NCI-H1694 (cell line): Measurements from ENCODE around the gene TUFT1.
A peak's percentile ranks its signal among the peaks of the same experiment; 100 is the strongest.

Experiments
- DNase-seq: peaks from one replicate; lab custom pipeline; 2025; lab: John Stamatoyannopoulos, UW

The TUFT1 gene, protein sequence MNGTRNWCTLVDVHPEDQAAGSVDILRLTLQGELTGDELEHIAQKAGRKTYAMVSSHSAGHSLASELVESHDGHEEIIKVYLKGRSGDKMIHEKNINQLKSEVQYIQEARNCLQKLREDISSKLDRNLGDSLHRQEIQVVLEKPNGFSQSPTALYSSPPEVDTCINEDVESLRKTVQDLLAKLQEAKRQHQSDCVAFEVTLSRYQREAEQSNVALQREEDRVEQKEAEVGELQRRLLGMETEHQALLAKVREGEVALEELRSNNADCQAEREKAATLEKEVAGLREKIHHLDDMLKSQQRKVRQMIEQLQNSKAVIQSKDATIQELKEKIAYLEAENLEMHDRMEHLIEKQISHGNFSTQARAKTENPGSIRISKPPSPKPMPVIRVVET

GRCh38 chr1:151540021-151540981 is at the start of gene TUFT1:
Gene TUFT1 (plus strand): TSS chr1:151540309. CDS start chr1:151540367, 58 bp downstream.
- DNase-seq: peak; percentile 93

- no peak for DNase-seq
Measured at GRCh38 chr1:151491641-151492040, 48.5 kb upstream of the TUFT1 start.

- DNase-seq: no peak
Measured at GRCh38 chr1:151492120-151492519, 48.0 kb upstream of the TUFT1 start.

DNA sequence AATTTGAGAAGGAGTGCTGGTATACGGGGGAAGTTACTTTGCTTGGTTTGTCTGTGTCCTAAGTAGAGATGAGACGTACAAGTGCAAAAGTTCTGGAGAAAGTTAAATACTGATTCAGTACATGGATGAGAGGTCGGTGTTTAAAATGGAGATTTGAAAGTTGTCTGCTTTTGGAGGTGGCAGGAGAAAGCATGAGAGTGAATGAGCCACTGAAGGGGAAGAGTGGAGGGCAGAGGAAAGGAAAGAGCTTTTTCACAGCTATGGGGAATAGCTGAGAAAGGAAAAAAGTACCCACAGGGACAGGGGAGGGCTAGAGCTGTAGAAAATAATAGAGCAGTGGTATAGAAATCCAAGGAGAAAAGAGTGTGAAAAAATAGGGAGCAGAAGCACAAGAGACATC is 47.1 kb upstream of the TUFT1 start:
- no peak for DNase-seq

GRCh38 chr1:151494741-151495281 is 45.3 kb upstream of the TUFT1 start:
- DNase-seq: peak; percentile 88

- DNase-seq: no peak
Measured at GRCh38 chr1:151495316-151495715, 44.8 kb upstream of the TUFT1 start.

DNA sequence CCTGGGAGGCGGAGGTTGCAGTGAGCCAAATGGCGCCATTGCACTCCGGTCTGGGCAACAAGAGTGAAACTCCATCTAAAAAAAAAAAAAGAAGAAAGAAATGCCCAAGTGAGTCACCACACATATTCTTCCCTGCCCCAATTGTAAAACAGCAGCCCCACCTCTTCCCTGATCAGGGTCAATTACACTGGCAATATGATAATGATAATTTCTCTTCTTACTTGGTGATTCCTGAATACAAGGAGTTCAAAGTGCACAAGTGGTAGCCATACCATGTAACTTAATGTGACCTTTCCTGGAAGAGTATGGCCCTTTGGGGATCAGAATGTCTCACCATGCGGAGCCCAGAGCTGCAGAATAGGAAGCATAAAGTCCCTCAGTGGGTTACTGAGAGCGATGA is 40.7 kb upstream of the TUFT1 start:
- no peak for DNase-seq

- DNase-seq: no peak
Measured at GRCh38 chr1:151499930-151500329, 40.2 kb upstream of the TUFT1 start.

GRCh38 chr1:151501474-151501873 is 38.6 kb upstream of the TUFT1 start:
- DNase-seq: no peak

DNA sequence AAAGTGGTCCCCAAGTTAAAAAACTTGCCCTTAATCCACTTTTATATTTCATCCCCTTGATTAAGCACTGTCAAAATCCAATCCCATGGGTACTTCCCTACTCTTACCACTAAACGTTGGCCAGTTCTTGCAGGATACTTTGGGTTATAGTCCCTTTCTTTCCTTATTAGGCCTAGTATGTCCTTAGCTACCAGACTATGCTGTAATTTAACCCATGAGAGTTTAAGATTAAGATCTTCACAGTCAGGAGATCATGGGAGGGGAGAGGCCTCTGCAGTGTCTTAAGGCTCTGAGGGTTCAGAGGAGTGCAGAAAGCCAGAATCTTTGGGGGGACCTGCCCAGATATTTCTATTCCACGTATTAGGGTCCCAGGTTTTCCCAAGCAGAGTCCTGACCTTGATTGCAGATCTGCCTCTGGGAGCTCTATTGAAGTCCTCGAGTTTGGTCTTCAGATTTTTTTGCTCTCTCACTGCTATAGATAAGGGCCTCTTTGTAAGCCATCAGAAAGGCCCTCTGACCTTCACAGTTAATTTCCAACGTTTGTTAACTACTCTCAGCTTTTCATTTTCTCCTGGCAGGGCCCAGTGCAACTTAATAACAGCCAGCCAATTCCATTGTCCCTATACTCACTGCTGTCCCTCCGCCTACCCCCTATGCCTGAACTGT is 37.9 kb upstream of the TUFT1 start:
- no peak for DNase-seq

GRCh38 chr1:151502859-151503780 is 37.0 kb upstream of the TUFT1 start:
- no peak for DNase-seq

GRCh38 chr1:151504252-151504651 is 35.9 kb upstream of the TUFT1 start:
- DNase-seq: no peak

GRCh38 chr1:151504759-151505158 is 35.4 kb upstream of the TUFT1 start:
- DNase-seq: no peak

DNA sequence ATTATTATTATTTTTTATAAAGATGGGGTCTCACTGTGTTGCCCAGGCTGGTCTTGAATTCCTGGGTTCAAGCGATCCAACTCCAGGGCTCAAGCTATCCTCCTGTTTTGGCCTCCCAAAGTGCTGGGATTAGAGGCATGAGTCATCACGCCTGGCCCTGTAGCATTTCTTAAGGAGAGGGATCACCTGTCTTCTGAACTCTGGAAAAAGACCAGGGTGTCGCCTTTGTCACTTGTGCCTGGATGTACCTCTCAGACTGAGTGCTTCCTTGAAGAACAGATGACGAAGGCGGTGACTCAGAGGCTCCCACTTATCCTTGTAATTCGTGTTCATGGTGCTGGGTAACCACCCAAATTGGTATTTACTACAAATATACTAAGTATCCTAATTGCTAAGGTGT is 31.3 kb upstream of the TUFT1 start:
- no peak for DNase-seq

DNA sequence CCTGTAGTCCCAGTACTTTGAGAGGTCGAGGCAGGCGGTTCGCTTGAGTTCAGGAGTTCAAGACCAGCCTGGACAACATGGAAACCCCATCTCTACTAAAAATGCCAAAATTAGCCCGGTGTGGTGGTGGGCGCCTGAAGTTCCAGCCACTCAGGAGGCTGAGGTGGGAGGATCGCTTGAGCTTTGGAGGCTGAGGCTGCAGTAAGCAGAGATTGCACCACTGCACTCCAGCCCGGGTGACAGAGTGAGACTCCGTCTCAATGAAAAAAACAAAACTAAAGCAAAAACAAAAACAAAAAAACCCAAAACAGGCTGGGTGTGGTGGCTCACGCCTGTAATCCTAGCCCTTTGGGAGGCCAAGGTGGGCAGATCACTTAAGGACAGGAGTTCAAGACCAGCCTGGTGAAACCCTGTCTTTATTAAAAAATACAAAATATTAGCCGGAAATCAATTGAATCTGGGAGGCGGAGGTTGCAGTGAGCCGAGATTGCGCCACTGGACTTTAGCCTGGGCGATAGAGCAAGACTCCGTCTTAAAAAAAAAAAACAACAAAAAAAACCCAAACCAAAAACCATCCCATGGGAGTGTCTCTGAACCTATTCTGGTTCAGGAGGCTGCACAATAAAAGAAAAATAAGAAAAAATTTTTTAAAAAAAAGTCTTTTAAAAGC is 30.6 kb upstream of the TUFT1 start:
- no peak for DNase-seq

GRCh38 chr1:151510020-151510405 is 30.1 kb upstream of the TUFT1 start:
- DNase-seq: no peak

DNA sequence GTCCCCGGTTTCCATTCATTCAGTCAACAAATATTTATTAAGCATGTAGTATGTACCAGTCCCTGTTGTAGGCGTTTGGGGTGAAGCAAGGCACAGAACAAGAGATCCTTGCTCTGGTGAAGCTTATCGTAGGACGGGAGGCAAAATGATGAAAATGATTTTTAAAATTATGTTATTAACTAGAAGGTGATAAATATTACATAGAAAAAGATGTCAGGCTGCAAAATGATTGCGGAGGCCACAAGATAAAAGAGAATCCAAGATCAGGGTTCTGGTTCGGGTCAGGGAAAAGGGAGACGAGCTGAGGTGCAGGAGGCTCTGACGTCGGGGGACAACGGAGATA is 29.5 kb upstream of the TUFT1 start:
- no peak for DNase-seq

- peak; percentile 95 for DNase-seq
Measured at GRCh38 chr1:151510957-151511635, 29.0 kb upstream of the TUFT1 start, which contains the start of gene CGN. Gene CGN (plus strand): TSS chr1:151511387. CDS start chr1:151518520, 7,133 bp downstream.

GRCh38 chr1:151511636-151512215 is 28.4 kb upstream of the TUFT1 start:
- no peak for DNase-seq
